NCI-H2227 (cell line): ENCODE data around the gene KBTBD13.
A peak's percentile ranks its signal among the peaks of the same experiment; 100 is the strongest.

ENCODE experiments used
- DNase-seq: peaks from one replicate; lab custom pipeline; 2025; ENCODE audit not compliant: unreplicated experiment; lab: John Stamatoyannopoulos, UW

The KBTBD13 gene

GRCh38 chr15:65051266-65051665, 25.3 kb upstream of the KBTBD13 start:
- no peak for DNase-seq

GRCh38 chr15:65052956-65053355, 23.6 kb upstream of the KBTBD13 start:
- DNase-seq = no peak

DNA sequence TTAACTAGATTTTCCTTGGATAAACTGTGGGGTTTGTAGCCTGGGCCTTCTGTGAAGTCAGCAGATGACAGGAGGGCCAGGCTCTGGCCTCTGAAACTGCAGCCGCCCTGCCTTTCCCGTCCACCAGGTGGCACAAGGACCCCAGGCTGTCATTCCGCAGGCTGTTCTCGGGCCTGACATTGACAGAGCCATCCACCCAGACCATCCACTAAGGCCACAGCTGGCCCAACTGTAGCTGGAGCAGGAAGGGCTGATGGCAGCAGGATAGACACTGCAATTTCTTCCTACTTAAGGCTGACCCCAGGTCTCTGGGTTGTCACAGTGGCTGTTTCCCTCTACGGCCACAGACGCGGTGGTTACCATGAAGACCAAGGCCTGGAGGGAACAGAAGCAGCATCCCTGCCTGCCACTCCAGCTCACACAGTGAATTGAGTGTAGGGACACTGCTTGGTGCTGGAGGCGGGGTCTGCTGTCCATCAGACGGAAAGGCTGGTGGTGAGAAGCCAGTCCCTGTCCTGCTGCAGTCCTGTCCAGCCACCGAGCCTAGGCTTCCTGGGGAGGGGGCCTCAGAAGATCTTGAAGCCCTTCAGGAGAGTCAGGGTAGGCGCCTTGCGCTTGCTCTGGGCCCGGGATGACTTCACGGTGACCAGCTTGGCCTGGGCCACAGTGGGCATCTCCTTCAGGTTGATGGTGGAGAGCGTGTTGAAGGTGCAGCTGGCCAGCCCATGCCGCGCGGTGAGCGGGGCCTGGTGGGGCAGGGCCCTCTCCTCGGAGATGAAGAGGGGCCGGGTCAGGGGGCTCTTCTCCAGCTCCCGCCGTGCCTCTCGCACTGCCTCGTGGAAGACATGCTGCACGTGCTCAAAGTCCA, 22.0 kb upstream of the KBTBD13 start:
- DNase-seq = peak; percentile 74

GRCh38 chr15:65055201-65055870, 21.2 kb upstream of the KBTBD13 start:
- DNase-seq = no peak

- no peak for DNase-seq
These were observed 20.4 kb upstream of the KBTBD13 start for GRCh38 chr15:65056106-65056505.

- no peak for DNase-seq
These were observed 19.5 kb upstream of the KBTBD13 start for GRCh38 chr15:65056868-65057548.

GRCh38 chr15:65057549-65057940, 19.0 kb upstream of the KBTBD13 start:
- no peak for DNase-seq

GRCh38 chr15:65058394-65059368, 17.9 kb upstream of the KBTBD13 start:
- no peak for DNase-seq

- no peak for DNase-seq
These were observed 17.2 kb upstream of the KBTBD13 start for GRCh38 chr15:65059369-65059750.

DNA sequence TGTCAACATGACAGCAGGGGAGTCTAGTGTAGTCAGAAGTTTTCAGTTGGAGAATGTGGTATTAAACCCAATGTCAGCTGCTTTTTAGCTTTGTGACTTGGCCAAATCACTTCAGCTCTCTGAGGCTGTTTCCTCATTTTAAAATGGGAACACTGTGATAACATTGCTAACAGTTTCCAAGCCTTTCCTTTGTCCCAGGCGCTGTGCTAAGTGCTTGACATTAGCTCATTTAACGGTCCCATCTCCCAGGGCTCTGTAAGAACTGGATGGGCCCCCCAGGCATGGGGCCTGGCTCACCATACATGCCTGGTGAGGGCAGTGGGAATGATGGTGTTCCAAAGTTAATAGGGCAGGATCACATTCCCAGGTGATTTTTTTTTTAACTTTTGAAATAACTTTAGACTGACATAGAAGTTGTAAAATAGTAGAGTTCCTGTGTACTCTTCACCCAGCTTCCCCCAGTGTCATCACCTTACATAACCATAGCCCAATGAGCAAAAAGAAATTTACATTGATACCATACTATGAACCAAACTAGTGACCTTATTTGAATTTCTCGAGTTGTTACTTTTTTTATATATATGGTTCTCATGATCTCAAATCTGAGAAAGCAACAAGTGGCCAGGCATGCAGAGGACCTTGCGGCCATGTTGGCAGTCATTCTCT, 16.5 kb upstream of the KBTBD13 start:
- no peak for DNase-seq

- no peak for DNase-seq
These were observed 15.7 kb upstream of the KBTBD13 start for GRCh38 chr15:65060641-65061397.

DNA sequence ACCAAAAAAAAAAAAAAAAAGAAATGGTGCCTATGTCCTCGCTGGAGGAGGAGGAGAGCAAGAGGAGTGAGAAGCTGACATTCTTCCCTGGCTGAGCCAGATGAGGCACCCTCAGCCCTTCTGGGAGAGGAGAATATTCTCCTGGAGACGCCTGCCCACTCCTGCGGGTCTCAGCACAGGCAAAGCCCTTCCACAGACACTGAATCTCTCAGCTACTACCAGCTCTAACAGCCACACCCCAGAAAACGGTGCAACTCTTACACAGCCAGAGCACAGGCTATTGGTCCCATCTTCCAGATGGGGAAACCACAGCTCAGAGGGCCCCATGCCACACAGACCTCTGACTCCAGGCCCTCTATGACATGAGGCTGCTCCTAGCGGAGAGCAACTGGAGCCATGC, 14.5 kb upstream of the KBTBD13 start:
- no peak for DNase-seq

DNA sequence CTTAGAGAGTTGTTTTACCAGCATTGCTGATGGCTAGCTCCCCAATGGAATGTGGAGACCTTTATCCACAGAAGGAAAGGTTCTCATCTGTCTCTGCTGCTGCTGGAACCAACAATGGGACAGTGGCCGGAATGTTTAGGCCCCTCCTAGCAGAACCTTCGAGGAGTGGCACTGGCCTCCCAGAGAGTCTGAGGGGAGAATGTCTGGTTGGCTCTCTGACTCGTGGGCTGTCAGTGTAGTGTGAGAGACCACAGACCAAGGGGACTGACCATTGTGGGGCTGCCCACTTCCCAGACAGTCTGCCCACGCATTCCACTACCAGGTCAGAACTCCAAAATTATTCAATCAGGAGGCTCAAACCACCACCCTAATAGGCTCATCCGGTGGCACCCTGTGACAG, 13.8 kb upstream of the KBTBD13 start:
- DNase-seq = no peak

DNA sequence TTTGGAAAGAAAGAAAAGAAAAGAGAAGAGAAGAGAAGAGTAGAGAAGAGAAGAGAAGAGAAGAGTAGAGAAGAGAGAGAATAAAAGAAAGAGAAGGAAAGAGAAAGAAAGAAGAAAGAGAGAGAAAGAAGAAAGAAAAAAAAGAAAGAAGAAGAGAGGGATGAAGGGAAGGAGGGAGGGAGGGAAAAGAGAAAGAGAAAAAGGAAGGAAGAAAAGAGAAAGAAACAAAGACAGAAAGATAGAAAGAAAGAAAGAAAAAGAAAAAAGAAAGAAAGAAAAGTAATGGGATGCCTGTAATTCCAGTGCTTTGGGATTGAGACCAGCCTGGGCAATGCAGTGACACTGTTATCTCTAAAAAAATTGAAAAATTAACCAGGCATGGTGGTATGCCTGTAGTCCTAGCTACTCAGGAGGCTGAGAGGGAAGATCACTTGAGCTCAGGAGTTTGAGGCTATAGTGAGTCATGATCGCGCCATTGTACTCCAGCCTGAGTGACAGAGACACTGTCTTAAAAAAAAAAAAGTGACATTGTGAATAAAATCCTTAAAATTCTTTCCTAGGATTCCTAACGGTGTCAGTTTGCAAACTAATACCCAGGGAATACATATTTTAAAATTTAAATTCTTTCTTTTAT, 10.4 kb upstream of the KBTBD13 start:
- no peak for DNase-seq

GRCh38 chr15:65066635-65067316, 9.8 kb upstream of the KBTBD13 start:
- DNase-seq = no peak

GRCh38 chr15:65067317-65067644, 9.3 kb upstream of the KBTBD13 start:
- DNase-seq = no peak

DNA sequence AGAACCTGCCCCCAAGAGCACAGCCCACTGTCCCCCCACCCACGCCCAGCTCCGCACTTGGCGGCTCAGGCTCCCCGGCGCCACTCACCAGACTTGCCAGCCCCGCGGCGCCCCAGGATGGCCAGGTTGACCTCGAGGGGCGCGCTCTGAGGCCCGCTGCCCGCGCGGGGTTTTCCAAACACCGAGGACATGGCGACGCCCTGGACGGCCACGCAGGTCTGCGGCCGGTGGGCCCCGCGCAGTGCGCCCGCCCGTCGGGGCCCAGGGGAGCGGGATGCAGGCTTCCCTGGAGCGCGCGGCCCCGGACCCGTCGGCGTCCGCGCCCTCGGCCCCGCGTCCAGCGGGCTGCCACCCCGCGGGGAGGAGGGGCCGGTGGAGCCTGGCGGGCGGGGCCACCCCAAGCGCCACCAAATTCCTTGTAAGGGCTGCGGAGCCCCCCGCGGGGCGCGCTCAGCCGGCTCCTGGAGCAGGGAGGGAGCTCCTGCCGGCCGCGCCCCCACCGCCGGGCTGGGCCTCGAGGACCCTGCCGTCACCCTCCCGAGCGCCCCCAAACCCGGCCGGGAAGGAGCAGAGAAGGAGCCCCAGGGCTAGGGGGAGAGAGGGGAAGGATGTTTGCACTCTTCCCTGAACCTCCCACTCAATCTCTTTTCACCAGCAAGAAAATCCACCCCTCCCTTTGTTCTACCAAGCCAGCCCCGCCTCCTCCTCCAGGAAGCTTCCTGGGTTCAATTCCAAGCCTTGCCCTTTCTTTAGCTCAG, 8.7 kb upstream of the KBTBD13 start, which contains the start of gene RASL12:
TSS of gene RASL12 (minus strand) at position 347 of the 758 bp plus-strand sequence. CDS start at position 191, 156 bp downstream.
- DNase-seq = no peak

GRCh38 chr15:65068403-65068788, 8.2 kb upstream of the KBTBD13 start:
- no peak for DNase-seq
